Fibroblast of lung (primary cell): Measurements from ENCODE around the gene TRIM38. TPM values are rescaled to one million over a fixed set of nuclear protein-coding genes. Genes with fewer than 3 reads are reported as not detected.
"Not testable (repeated sequence)": the region's sequence is repeated elsewhere in the genome, so short reads cannot be mapped to it uniquely, and the experiment has no call there.

ENCODE experiments used
- DNase-seq, 2 donors: peaks; one replicate each; pipeline versions ENCODE4 v3.0.0 to v3.0.0-alpha.2; 2010; ENCODE audit warnings: low read depth in 2 of 2
- H2AFZ ChIP-seq: 2 replicates; pipeline ENCODE4 v1.5.1; 2012; ENCODE audit warnings: low read length, control low read depth, inconsistent platforms
- H3K27ac ChIP-seq: 2 replicates; pipeline ENCODE4 v1.5.1; 2011; ENCODE audit warnings: low read length, control low read depth; ENCODE audit not compliant: insufficient read depth
- H3K27me3 ChIP-seq: 2 replicates; pipeline ENCODE4 v1.5.1; 2011; ENCODE audit warnings: mild to moderate bottlenecking, low read length; ENCODE audit not compliant: control insufficient read depth, insufficient read depth
- H3K36me3 ChIP-seq: 2 replicates; pipeline ENCODE4 v1.5.1; 2011; ENCODE audit warnings: low read length; ENCODE audit not compliant: control insufficient read depth, insufficient read depth
- H3K4me1 ChIP-seq: 2 replicates; pipeline ENCODE4 v1.5.1; 2011; ENCODE audit warnings: low read length; ENCODE audit not compliant: control insufficient read depth, insufficient read depth; ENCODE audit errors: extremely low read depth
- H3K4me2 ChIP-seq: 2 replicates; pipeline ENCODE4 v1.5.1; 2011; ENCODE audit warnings: low read length, control low read depth; ENCODE audit not compliant: insufficient read depth; ENCODE audit errors: extremely low read depth
- H3K4me3 ChIP-seq, 4 experiments: fragments of 200-600 bp in 1 of 4; sonication (generic) in 1 of 4; replicated peaks in 1 of 4; 2 replicates each; pipeline ENCODE4 v1.5.1; 2011 to 2016; ENCODE audit warnings: low read length in 4 of 4, low read depth in 3 of 4, mild to moderate bottlenecking in 3 of 4, control low read depth in 2 of 4, inconsistent platforms in 1 of 4, mixed read lengths in 1 of 4; ENCODE audit not compliant: insufficient read depth in 1 of 4; ENCODE audit errors: control extremely low read depth in 1 of 4
- H3K79me2 ChIP-seq: 2 replicates; pipeline ENCODE4 v1.5.1; 2012; ENCODE audit warnings: mild to moderate bottlenecking, low read length, inconsistent platforms; ENCODE audit not compliant: control insufficient read depth, insufficient read depth
- H3K9ac ChIP-seq: 2 replicates; pipeline ENCODE4 v1.5.1; 2011; ENCODE audit warnings: mild to moderate bottlenecking, low read length, control low read depth; ENCODE audit not compliant: insufficient read depth
- H3K9me3 ChIP-seq: 2 replicates; pipeline ENCODE4 v1.5.1; 2012; ENCODE audit warnings: low read depth, low read length; ENCODE audit not compliant: control insufficient read depth, insufficient read depth
- H4K20me1 ChIP-seq: 2 replicates; pipeline ENCODE4 v1.5.1; 2011; ENCODE audit warnings: low read length; ENCODE audit not compliant: control insufficient read depth, insufficient read depth; ENCODE audit errors: extremely low read depth
- CTCF ChIP-seq, 2 donors: IDR thresholded peaks in 1 of 2; conservative IDR thresholded peaks in 1 of 2; 1 replicate in 1 of 2; 2 replicates in 1 of 2; pipeline ENCODE4 v1.5.1; 2011 to 2012; ENCODE audit warnings: low read length in 2 of 2, control low read depth in 1 of 2, inconsistent platforms in 1 of 2, low read depth in 1 of 2, mild to moderate bottlenecking in 1 of 2
- EZH2 ChIP-seq: IDR thresholded peaks from 2 replicates; pipeline ENCODE4 v1.5.1; 2012; ENCODE audit warnings: low read length, control low read depth, mild to moderate bottlenecking; ENCODE audit errors: missing control alignments
- polyA plus RNA-seq, 2 donors: library from polyadenylated mRNA; depleted of rRNA in 1 of 2; stranded (reverse) in 1 of 2; unstranded in 1 of 2; fragments of >200 nt; gene quantifications; 2 replicates each; pipeline ENCODE4 v1.2.1, GENCODE V29; 2011 to 2012; ENCODE audit warnings: missing spikeins in 1 of 2
- total RNA-seq: library from RNA; depleted of rRNA; stranded (reverse); fragments of >200 nt; gene quantifications from 2 replicates; pipeline ENCODE4 v1.2.1, GENCODE V29; 2014

TRIM38 gene
- total and polyA plus RNA-seq, 2 donors (not counting 1 experiment from before 2014, with no cell fraction given), result 7.6 to 14.5 TPM

GRCh38 chr6:25928562-25929324, 33.9 kb upstream of the TRIM38 start:
- Histone ChIP-seq H2AFZ (no peak overlapping the region), H3K36me3 (no peaks in the 10 kb centered on the region), H3K9ac (no peak overlapping the region), H3K4me1 (no peaks in the 10 kb centered on the region), H4K20me1 (no peaks in the 10 kb centered on the region), H3K79me2 (no peaks in the 10 kb centered on the region), H3K4me3 (no peak overlapping the region), H3K9me3 (no peaks in the 10 kb centered on the region), H3K27me3 (no peaks in the 10 kb centered on the region), H3K4me2 (no peak overlapping the region), H3K27ac (no peak overlapping the region)
- no peak for DNase-seq
- no peak for TF ChIP-seq CTCF (conservative IDR thresholded peaks at IDR 0.05 in 1 of 2, IDR thresholded peaks at IDR 0.05 in 1 of 2; ENCODE audit: low read depth in 1 of 2, low read length in 2 of 2)
- TF ChIP-seq EZH2, result no peak

- H4K20me1 ChIP-seq, H3K27ac ChIP-seq, H3K4me3 ChIP-seq, H3K36me3 ChIP-seq, H3K27me3 ChIP-seq, H2AFZ ChIP-seq, H3K79me2 ChIP-seq, H3K4me1 ChIP-seq, H3K4me2 ChIP-seq, H3K9me3 ChIP-seq, DNase-seq, H3K9ac ChIP-seq: not testable (repeated sequence)
Observed at GRCh38 chr6:25929785-25930184, 32.8 kb upstream of the TRIM38 start.

- no peak within 1 kb of the TSS for H3K9ac ChIP-seq
- H3K4me3 ChIP-seq, result no peak within 1 kb of the TSS
- no peaks in the 10 kb centered on the region for H3K9me3 ChIP-seq
- H3K4me1 ChIP-seq, result no peaks in the 10 kb centered on the region
- H4K20me1 ChIP-seq, result no peaks in the 10 kb centered on the region
- H3K4me2 ChIP-seq, result no peak within 1 kb of the TSS
- no peak for DNase-seq
- H3K79me2 ChIP-seq, result no peaks in the 10 kb centered on the region
- no peak for TF ChIP-seq CTCF (conservative IDR thresholded peaks at IDR 0.05 in 1 of 2, IDR thresholded peaks at IDR 0.05 in 1 of 2; ENCODE audit: low read depth in 1 of 2, low read length in 2 of 2)
- H3K27me3 ChIP-seq, result no peaks in the 10 kb centered on the region
- H3K27ac ChIP-seq, result no peak within 1 kb of the TSS
- H2AFZ ChIP-seq, result no peak within 1 kb of the TSS
- no peaks in the 10 kb centered on the region for H3K36me3 ChIP-seq
Observed at GRCh38 chr6:25930532-25931410, 31.8 kb upstream of the TRIM38 start, which contains the start of gene SLC17A2. SLC17A2 (minus strand) TSS chr6:25930691; CDS start chr6:25925796, 4,895 bp downstream.
